B cell (primary cell): ENCODE measurements around the gene GKN1. TPM values are rescaled to one million over a fixed set of nuclear protein-coding genes. Genes with fewer than 3 reads are reported as not detected.

Experiments
- ATAC-seq: fragments of 200-7000 bp; cut with Tn5 transposase; one replicate; pipeline ENCODE4 v1.10.0; 2021; ENCODE audit warnings: low read depth, mild to moderate bottlenecking, moderate number of reproducible peaks, moderate library complexity
- CTCF ChIA-PET: fragments of 350-600 bp; sonication (Branson Sonifier 250); formaldehyde crosslinking; loops from one replicate; lab custom pipeline; 2021; ENCODE audit warnings: antibody characterized with exemption, inconsistent platforms; lab: Charles Lee
- POLR2A ChIA-PET: fragments of 350-600 bp; sonication (Branson Sonifier 250); formaldehyde crosslinking; loops from one replicate; lab custom pipeline; 2021; ENCODE audit warnings: antibody characterized with exemption; lab: Charles Lee
- DNase-seq: peaks from one replicate; pipeline ENCODE4 v3.0.0; 2013
- H2AFZ ChIP-seq: 2 replicates; pipeline ENCODE4 v1.6.1; 2012; ENCODE audit warnings: mild to moderate bottlenecking, low read depth, low read length; ENCODE audit not compliant: insufficient read depth, poor library complexity, severe bottlenecking
- H3K27ac ChIP-seq, 2 donors: 1 replicate in 1 of 2; 2 replicates in 1 of 2; pipeline ENCODE4 v1.5.1; 2012 to 2013; ENCODE audit warnings: low read length in 2 of 2, mild to moderate bottlenecking in 2 of 2, moderate library complexity in 1 of 2
- H3K27me3 ChIP-seq, 4 experiments: fragments of 200-600 bp in 1 of 4; sonication (generic) in 1 of 4; replicated peaks in 1 of 4; 1 replicate in 2 of 4; 2 replicates in 2 of 4; pipeline versions ENCODE4 v1.6.1 to v1.7.0; 2013 to 2016; ENCODE audit warnings: low read length in 3 of 4, mild to moderate bottlenecking in 2 of 4, mixed read lengths in 1 of 4, moderate library complexity in 1 of 4; ENCODE audit not compliant: insufficient read depth in 4 of 4, control insufficient read depth in 3 of 4; ENCODE audit errors: control extremely low read depth in 1 of 4
- H3K36me3 ChIP-seq, 2 experiments: replicated peaks in 1 of 2; 1 replicate in 1 of 2; 2 replicates in 1 of 2; pipeline versions ENCODE4 v1.6.1 to v1.7.1; 2013; ENCODE audit warnings: low read length in 1 of 2; ENCODE audit not compliant: insufficient read depth in 2 of 2, control insufficient read depth in 1 of 2; ENCODE audit errors: control extremely low read depth in 1 of 2, extremely low read depth in 1 of 2
- H3K4me1 ChIP-seq, 2 donors: fragments of 200-600 bp in 1 of 2; sonication (generic) in 1 of 2; 1 replicate in 1 of 2; 2 replicates in 1 of 2; pipeline versions ENCODE4 v1.5.1 to v1.6.1; 2013 to 2017; ENCODE audit warnings: low read length in 2 of 2; ENCODE audit not compliant: control insufficient read depth in 2 of 2, insufficient read depth in 2 of 2
- H3K4me2 ChIP-seq: replicated peaks from 2 replicates; pipeline ENCODE3; 2012; ENCODE audit warnings: mild to moderate bottlenecking, low read depth, low read length; ENCODE audit not compliant: poor library complexity, severe bottlenecking
- H3K4me3 ChIP-seq, 5 experiments: fragments of 200-600 bp in 1 of 5; sonication (generic) in 1 of 5; 1 replicate in 3 of 5; 2 replicates in 2 of 5; pipeline versions ENCODE4 v1.5.1 to v1.7.0; 2011 to 2016; ENCODE audit warnings: low read length in 4 of 5, mild to moderate bottlenecking in 4 of 5, low read depth in 2 of 5, control low read depth in 1 of 5, moderate library complexity in 1 of 5; ENCODE audit not compliant: insufficient read depth in 1 of 5; ENCODE audit errors: control extremely low read depth in 1 of 5, extremely low read depth in 1 of 5
- H3K79me2 ChIP-seq: fragments of 200-600 bp; sonication (generic); one replicate; pipeline ENCODE4 v1.6.0; 2016; ENCODE audit warnings: low read length; ENCODE audit not compliant: control insufficient read depth, insufficient read depth
- H3K9ac ChIP-seq: fragments of 200-600 bp; sonication (generic); 2 replicates; pipeline ENCODE4 v1.6.1; 2017; ENCODE audit warnings: mild to moderate bottlenecking, low read length, moderate library complexity
- H3K9me3 ChIP-seq, 3 donors: one replicate each; pipeline versions ENCODE4 v1.6.1 to v1.7.1; 2013; ENCODE audit warnings: low read length in 2 of 3; ENCODE audit not compliant: control insufficient read depth in 2 of 3, insufficient read depth in 1 of 3; ENCODE audit errors: control extremely low read depth in 1 of 3
- H4K20me1 ChIP-seq: 2 replicates; pipeline ENCODE4 v1.6.0; 2012; ENCODE audit warnings: mild to moderate bottlenecking, low read length; ENCODE audit not compliant: insufficient read depth, control insufficient read depth, poor library complexity, severe bottlenecking
- H3K27ac Mint-ChIP-seq: one replicate; pipeline ENCODE4 v1.8.0; 2021; ENCODE audit warnings: mixed read lengths
- H3K27me3 Mint-ChIP-seq: one replicate; pipeline ENCODE4 v1.8.0; 2021; ENCODE audit warnings: mixed read lengths
- H3K4me1 Mint-ChIP-seq: one replicate; pipeline ENCODE4 v1.8.0; 2021; ENCODE audit warnings: mixed read lengths
- H3K4me3 Mint-ChIP-seq: one replicate; pipeline ENCODE4 v1.8.0; 2021; ENCODE audit warnings: mixed read lengths
- H3K9me3 Mint-ChIP-seq: one replicate; pipeline ENCODE4 v1.8.0; 2022; ENCODE audit warnings: mixed read lengths; ENCODE audit not compliant: insufficient read depth
- CTCF ChIP-seq: fragments of 200-600 bp; IDR thresholded peaks from one replicate; pipeline ENCODE4 v1.8.0; 2022; ENCODE audit warnings: antibody characterized with exemption, mild to moderate bottlenecking
- EZH2 ChIP-seq: IDR thresholded peaks from 2 replicates; pipeline ENCODE4 v1.6.1; 2012; ENCODE audit warnings: borderline replicate concordance, low read depth, mild to moderate bottlenecking, moderate library complexity, low read length; ENCODE audit not compliant: insufficient read depth, poor library complexity, severe bottlenecking
- WGBS: methylation state at CpG from one replicate; pipeline ENCODE4 v1.1.5; 2013; ENCODE audit warnings: missing lambda C conversion rate; ENCODE audit not compliant: insufficient coverage; 5-methylcytosine and 5-hydroxymethylcytosine counted together
- intact Hi-C: fragments of 100-400 bp; cut with micrococcal nuclease; formaldehyde crosslinking; loops from one replicate; pipeline ENCODE4 v1.10.0; 2022
- polyA plus RNA-seq: library from polyadenylated mRNA; depleted of rRNA; stranded (reverse); fragments of >200 nt; gene quantifications from 2 replicates; pipeline ENCODE4 v1.2.3, GENCODE V29; 2012
- total RNA-seq, 2 donors: library from RNA; stranded (reverse); fragments of 120-200 nt in 1 of 2; gene quantifications; 1 replicate in 1 of 2; 2 replicates in 1 of 2; pipeline versions ENCODE4 v1.2.3 to v1.2.4, GENCODE V29; 2013 to 2022

Gene GKN1
- total and polyA plus RNA-seq, 2 donors (not counting 1 experiment from before 2014, with no cell fraction given), result not detected

- no peak overlapping the region for H3K9ac ChIP-seq
- POLR2A ChIA-PET, result no interaction called here
- WGBS, result 90% methylated on average over 2 of the region's 4 CpGs
- no peak overlapping the region for H3K27ac ChIP-seq
- H3K4me3 ChIP-seq, result no peak overlapping the region
- H3K4me2 ChIP-seq, result no peak overlapping the region
- H3K9me3 ChIP-seq, result peaks cover 0 to 11% (median 5%) of the 10 kb centered on the region in 3 donors
- intact Hi-C loops, result no loop called here
- Mint-ChIP-seq H3K27me3 (peaks cover 8% of the 10 kb centered on the region), H3K4me1 (no peaks in the 10 kb centered on the region), H3K9me3 (peaks cover 6% of the 10 kb centered on the region), H3K4me3 (no peak overlapping the region), H3K27ac (no peak overlapping the region)
- DNase-seq (no peak), ATAC-seq (no peak)
- TF ChIP-seq CTCF, result no peak
- TF ChIP-seq EZH2, result no peak
- H4K20me1 ChIP-seq, result no peaks in the 10 kb centered on the region
- H2AFZ ChIP-seq, result no peak overlapping the region
- H3K36me3 ChIP-seq, result no peaks in the 10 kb centered on the region
- no peaks in the 10 kb centered on the region for H3K79me2 ChIP-seq
- CTCF ChIA-PET, result interaction anchor here (1.7 to 3.1 kb wide), 2 partner anchors 12 to 444 kb away, joined by 5 to 15 read pairs; no protein-coding TSS in a partner anchor
- no peaks in the 10 kb centered on the region for H3K4me1 ChIP-seq
- H3K27me3 ChIP-seq, result peaks cover 0 to 5% (median 0%) of the 10 kb centered on the region in 4 experiments
These were observed 42.0 kb upstream of the GKN1 start for GRCh38 chr2:68932402-68932801.

GRCh38 chr2:68934021-68934420 is 40.4 kb upstream of the GKN1 start:
- 83% methylated on average over 3 of the region's 3 CpGs for WGBS
- Histone ChIP-seq H4K20me1 (no peaks in the 10 kb centered on the region), H3K4me2 (no peak overlapping the region), H3K27me3 (peaks cover 0 to 5% (median 0%) of the 10 kb centered on the region in 4 experiments), H3K4me3 (no peak overlapping the region), H3K27ac (no peak overlapping the region), H3K79me2 (no peaks in the 10 kb centered on the region), H3K9ac (no peak overlapping the region), H3K4me1 (no peaks in the 10 kb centered on the region), H3K36me3 (no peaks in the 10 kb centered on the region), H3K9me3 (peaks cover 0 to 11% (median 5%) of the 10 kb centered on the region in 3 donors), H2AFZ (no peak overlapping the region)
- H3K4me1 Mint-ChIP-seq, result no peaks in the 10 kb centered on the region
- H3K9me3 Mint-ChIP-seq, result peaks cover 6% of the 10 kb centered on the region
- no peak overlapping the region for H3K4me3 Mint-ChIP-seq
- CTCF ChIA-PET, result interaction anchor here (1.1 to 1.7 kb wide), 5 partner anchors 9 to 471 kb away, joined by 3 to 8 read pairs (median 4); no protein-coding TSS in a partner anchor
- POLR2A ChIA-PET, result no interaction called here
- intact Hi-C loops, result no loop called here
- no peak for ATAC-seq
- peaks cover 8% of the 10 kb centered on the region for H3K27me3 Mint-ChIP-seq
- TF ChIP-seq CTCF (no peak), EZH2 (no peak)
- no peak overlapping the region for H3K27ac Mint-ChIP-seq
- DNase-seq, result no peak
